Sigmoid colon (tissue), 7 donors: ENCODE measurements around the gene SUCO. TPM values are rescaled to one million over a fixed set of nuclear protein-coding genes. Genes with fewer than 3 reads are reported as not detected.

Source experiments
- DNase-seq: peaks from one replicate; pipeline ENCODE4 v3.0.0-alpha.2; 2019
- H3K27ac ChIP-seq, 4 donors: fragments of 200-600 bp; sonication (generic); one replicate each; pipeline ENCODE4 v1.5.1; 2016 to 2019; ENCODE audit warnings: mild to moderate bottlenecking in 1 of 4
- H3K27me3 ChIP-seq, 3 donors: fragments of 200-600 bp; sonication (generic); one replicate each; pipeline ENCODE4 v1.5.1; 2019; ENCODE audit warnings: mild to moderate bottlenecking in 1 of 3
- H3K36me3 ChIP-seq, 4 donors: fragments of 200-600 bp; sonication (generic); one replicate each; pipeline ENCODE4 v1.5.1; 2016 to 2019
- H3K4me1 ChIP-seq, 4 donors: fragments of 200-600 bp; sonication (generic); one replicate each; pipeline ENCODE4 v1.5.1; 2017 to 2019
- H3K4me3 ChIP-seq, 4 donors: fragments of 200-600 bp; sonication (generic); one replicate each; pipeline ENCODE4 v1.5.1; 2017 to 2019; ENCODE audit warnings: mild to moderate bottlenecking in 2 of 4, moderate library complexity in 1 of 4
- H3K9me3 ChIP-seq, 4 donors: fragments of 200-600 bp in 3 of 4; sonication (generic) in 3 of 4; one replicate each; pipeline versions ENCODE4 v1.5.1 to v1.6.1; 2013 to 2019
- EP300 ChIP-seq, 4 donors: sonication (generic); formaldehyde crosslinking; IDR thresholded peaks; one replicate each; pipeline ENCODE4 v1.6.1; 2017; ENCODE audit warnings: antibody characterized with exemption in 4 of 4
- POLR2A ChIP-seq, 2 donors: fragments of 450-650 bp; IDR thresholded peaks; one replicate each; pipeline ENCODE4 v1.6.1; 2016; ENCODE audit warnings: antibody characterized with exemption in 2 of 2, mild to moderate bottlenecking in 2 of 2, moderate library complexity in 2 of 2
- POLR2AphosphoS5 ChIP-seq, 4 donors: sonication (generic); formaldehyde crosslinking; IDR thresholded peaks; one replicate each; pipeline ENCODE4 v1.6.1; 2017; ENCODE audit warnings: antibody characterized with exemption in 4 of 4
- WGBS, 2 donors: extraction: QIAGEN DNeasy Blood & Tissue Kit; methylation state at CpG; one replicate each; pipeline ENCODE4 v1.1.7; 2013; 5-methylcytosine and 5-hydroxymethylcytosine counted together
- intact Hi-C: fragments of 100-400 bp; cut with DNase I; formaldehyde crosslinking; loops from one replicate; pipeline ENCODE4 v1.15.1; 2023
- polyA plus RNA-seq, 3 donors: library from polyadenylated mRNA; stranded (reverse); fragments of 200-250 nt; gene quantifications; one replicate each; pipeline ENCODE4 v1.2.3, GENCODE V29; 2013
- total RNA-seq, 4 donors: library from RNA; depleted of rRNA; stranded (reverse); fragments of >200 nt; gene quantifications; one replicate each; pipeline ENCODE4 v1.1.0, GENCODE V29; 2016
- TF ChIP-seq, protein P1 (sequence below), 4 experiments: fragments of 450-650 bp in 3 of 4; fragments of 200-600 bp in 1 of 4; IDR thresholded peaks; one replicate each; pipeline ENCODE4 v1.5.1; 2016 to 2019; ENCODE audit warnings: antibody characterized with exemption in 4 of 4, mild to moderate bottlenecking in 3 of 4, moderate library complexity in 2 of 4
- donor health status: healthy with polysubstance abuse.
- donor health status: Bipolar disorder and iron deficiency.
- donor health status: healthy.

The SUCO gene
- total and polyA plus RNA-seq, 7 donors = 1.8 to 36.6 (median 27.4) TPM

DNA sequence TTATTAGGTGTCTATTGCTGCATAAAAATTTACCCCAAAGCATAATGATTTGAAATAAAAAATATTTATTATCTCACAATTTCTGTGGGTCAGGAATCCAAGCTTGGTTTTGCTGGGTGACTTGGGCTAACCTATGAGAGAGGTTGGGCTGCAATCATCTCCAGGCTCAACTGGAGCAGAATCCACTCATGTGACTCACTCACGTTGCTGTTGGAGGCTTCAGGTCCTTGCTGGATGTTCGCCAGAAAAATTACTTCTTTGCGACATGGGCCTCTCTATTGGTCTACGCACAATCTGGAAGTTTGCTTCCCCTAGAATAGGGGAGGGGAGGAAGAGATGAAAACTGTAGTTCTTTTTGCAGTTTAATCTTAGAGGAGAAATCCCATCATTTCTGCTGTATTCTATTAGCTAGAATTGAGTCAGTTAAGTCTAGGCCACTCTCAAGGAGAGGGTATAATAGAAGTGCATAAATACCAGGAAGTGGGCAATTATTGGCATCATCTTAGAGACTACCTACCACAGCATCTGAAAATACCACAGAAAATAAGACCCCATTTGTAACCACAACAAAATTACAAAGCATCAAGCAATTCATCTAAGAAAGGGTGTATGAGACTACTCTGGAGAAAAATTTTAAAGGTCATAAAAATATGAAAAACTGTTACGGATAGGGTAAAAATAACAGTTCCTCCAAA is 120.2 kb downstream of the SUCO start:
- intact Hi-C loops = no loop called here
- no peaks in the 10 kb centered on the region for H3K4me1 ChIP-seq
- H3K4me3 ChIP-seq = no peak overlapping the region
- 41 to 55% methylated on average over 5 of the region's 5 CpGs for WGBS, 2 donors
- no peaks in the 10 kb centered on the region for H3K9me3 ChIP-seq
- H3K27me3 ChIP-seq = no peaks in the 10 kb centered on the region
- no peak for DNase-seq
- no peaks in the 10 kb centered on the region for H3K36me3 ChIP-seq
- no peak for TF ChIP-seq POLR2AphosphoS5 (IDR thresholded peaks at IDR 0.05)
- no peak for TF ChIP-seq POLR2A (IDR thresholded peaks at IDR 0.05)
- TF ChIP-seq, protein P1, sequence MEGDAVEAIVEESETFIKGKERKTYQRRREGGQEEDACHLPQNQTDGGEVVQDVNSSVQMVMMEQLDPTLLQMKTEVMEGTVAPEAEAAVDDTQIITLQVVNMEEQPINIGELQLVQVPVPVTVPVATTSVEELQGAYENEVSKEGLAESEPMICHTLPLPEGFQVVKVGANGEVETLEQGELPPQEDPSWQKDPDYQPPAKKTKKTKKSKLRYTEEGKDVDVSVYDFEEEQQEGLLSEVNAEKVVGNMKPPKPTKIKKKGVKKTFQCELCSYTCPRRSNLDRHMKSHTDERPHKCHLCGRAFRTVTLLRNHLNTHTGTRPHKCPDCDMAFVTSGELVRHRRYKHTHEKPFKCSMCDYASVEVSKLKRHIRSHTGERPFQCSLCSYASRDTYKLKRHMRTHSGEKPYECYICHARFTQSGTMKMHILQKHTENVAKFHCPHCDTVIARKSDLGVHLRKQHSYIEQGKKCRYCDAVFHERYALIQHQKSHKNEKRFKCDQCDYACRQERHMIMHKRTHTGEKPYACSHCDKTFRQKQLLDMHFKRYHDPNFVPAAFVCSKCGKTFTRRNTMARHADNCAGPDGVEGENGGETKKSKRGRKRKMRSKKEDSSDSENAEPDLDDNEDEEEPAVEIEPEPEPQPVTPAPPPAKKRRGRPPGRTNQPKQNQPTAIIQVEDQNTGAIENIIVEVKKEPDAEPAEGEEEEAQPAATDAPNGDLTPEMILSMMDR (IDR thresholded peaks at IDR 0.05) = no peak
- no peak for TF ChIP-seq EP300 (IDR thresholded peaks at IDR 0.05)
- H3K27ac ChIP-seq = no peak overlapping the region

DNA sequence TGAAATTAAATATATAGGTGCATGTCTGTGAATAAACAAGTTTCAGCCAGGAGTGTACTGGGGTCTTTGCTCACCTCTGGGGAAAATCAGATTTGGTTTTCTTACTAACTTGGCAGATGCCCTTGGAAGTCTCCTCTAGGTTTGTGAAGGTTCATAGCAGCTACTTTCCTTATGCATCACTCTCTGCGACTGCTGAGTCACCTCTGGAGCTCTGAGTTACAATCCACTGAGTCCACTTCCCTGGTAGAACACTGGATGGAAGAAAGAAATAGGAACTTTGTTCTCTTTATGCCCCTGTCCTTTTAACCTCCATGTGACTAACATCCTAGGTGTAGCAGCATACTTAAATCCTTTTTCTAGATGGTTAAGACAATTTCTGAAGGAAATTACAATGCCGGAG is 121.6 kb downstream of the SUCO start:
- H3K4me3 ChIP-seq = no peak overlapping the region
- WGBS, 2 donors = 85 to 92% methylated on average over 2 of the region's 2 CpGs
- DNase-seq = no peak
- TF ChIP-seq, protein P1 (IDR thresholded peaks at IDR 0.05) = no peak
- TF ChIP-seq EP300 (IDR thresholded peaks at IDR 0.05) = no peak
- TF ChIP-seq POLR2A (IDR thresholded peaks at IDR 0.05) = no peak
- TF ChIP-seq POLR2AphosphoS5 (IDR thresholded peaks at IDR 0.05) = no peak
- intact Hi-C loops = no loop called here
- no peaks in the 10 kb centered on the region for H3K4me1 ChIP-seq
- no peaks in the 10 kb centered on the region for H3K27me3 ChIP-seq
- H3K9me3 ChIP-seq = no peaks in the 10 kb centered on the region
- no peaks in the 10 kb centered on the region for H3K36me3 ChIP-seq
- no peak overlapping the region for H3K27ac ChIP-seq

DNA sequence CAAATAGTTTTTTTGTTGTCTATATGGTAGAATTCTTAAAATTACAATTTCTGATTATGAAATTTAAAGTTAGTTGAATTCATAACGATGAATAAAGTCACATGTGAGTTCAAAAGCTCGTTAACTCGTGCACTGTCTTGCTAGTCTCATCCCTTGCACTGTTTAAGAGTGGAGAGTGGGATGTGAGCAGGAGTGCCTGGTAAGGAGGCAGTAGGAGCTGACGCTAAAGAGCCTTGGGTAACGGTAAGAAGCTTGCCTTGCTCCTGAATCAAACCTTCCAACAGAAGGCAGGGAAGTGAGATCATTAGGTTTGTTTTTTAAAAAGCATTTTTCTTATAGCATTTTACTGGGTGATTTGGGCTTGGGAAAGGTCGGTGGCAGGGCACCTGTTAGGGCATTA is 123.6 kb downstream of the SUCO start:
- intact Hi-C loops = no loop called here
- H3K9me3 ChIP-seq = no peaks in the 10 kb centered on the region
- H3K36me3 ChIP-seq = no peaks in the 10 kb centered on the region
- no peaks in the 10 kb centered on the region for H3K4me1 ChIP-seq
- no peak overlapping the region for H3K27ac ChIP-seq
- H3K27me3 ChIP-seq = no peaks in the 10 kb centered on the region
- TF ChIP-seq, protein P1 (IDR thresholded peaks at IDR 0.05) = no peak
- TF ChIP-seq EP300 (IDR thresholded peaks at IDR 0.05) (no peak), POLR2A (IDR thresholded peaks at IDR 0.05) (no peak), POLR2AphosphoS5 (IDR thresholded peaks at IDR 0.05) (no peak)
- no peak for DNase-seq
- H3K4me3 ChIP-seq = no peak overlapping the region
- 73 to 85% methylated on average over 6 of the region's 6 CpGs for WGBS, 2 donors

DNA sequence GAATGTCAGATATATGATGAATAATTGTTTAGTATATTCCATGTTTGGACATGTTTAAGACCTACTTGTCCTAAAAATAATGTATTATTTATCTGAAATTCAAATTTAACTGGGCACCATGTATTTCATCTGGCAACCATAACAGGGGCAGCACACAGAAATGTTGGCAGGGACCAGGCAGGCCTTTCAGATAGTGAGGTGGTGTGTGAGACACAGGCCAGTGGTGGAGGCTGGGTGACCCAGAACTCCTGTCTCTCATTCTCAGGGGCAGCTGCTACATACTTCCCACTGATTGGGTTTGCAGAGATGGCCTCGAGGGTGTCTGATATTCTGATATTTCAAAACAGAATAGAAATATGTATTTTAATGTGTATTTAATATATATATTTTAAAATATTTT is 124.6 kb downstream of the SUCO start:
- Histone ChIP-seq H3K27me3 (no peaks in the 10 kb centered on the region), H3K4me1 (no peaks in the 10 kb centered on the region), H3K36me3 (no peaks in the 10 kb centered on the region), H3K9me3 (no peaks in the 10 kb centered on the region), H3K27ac (no peak overlapping the region), H3K4me3 (no peak overlapping the region)
- WGBS, 2 donors = 86 to 92% methylated on average over 1 of the region's 1 CpG
- intact Hi-C loops = no loop called here
- TF ChIP-seq EP300 (IDR thresholded peaks at IDR 0.05) = no peak
- TF ChIP-seq POLR2A (IDR thresholded peaks at IDR 0.05) = no peak
- no peak for TF ChIP-seq POLR2AphosphoS5 (IDR thresholded peaks at IDR 0.05)
- TF ChIP-seq, protein P1 (IDR thresholded peaks at IDR 0.05) = no peak
- DNase-seq = no peak
